Measurements from ENCODE around the gene TBC1D1.

The TBC1D1 gene

DNA sequence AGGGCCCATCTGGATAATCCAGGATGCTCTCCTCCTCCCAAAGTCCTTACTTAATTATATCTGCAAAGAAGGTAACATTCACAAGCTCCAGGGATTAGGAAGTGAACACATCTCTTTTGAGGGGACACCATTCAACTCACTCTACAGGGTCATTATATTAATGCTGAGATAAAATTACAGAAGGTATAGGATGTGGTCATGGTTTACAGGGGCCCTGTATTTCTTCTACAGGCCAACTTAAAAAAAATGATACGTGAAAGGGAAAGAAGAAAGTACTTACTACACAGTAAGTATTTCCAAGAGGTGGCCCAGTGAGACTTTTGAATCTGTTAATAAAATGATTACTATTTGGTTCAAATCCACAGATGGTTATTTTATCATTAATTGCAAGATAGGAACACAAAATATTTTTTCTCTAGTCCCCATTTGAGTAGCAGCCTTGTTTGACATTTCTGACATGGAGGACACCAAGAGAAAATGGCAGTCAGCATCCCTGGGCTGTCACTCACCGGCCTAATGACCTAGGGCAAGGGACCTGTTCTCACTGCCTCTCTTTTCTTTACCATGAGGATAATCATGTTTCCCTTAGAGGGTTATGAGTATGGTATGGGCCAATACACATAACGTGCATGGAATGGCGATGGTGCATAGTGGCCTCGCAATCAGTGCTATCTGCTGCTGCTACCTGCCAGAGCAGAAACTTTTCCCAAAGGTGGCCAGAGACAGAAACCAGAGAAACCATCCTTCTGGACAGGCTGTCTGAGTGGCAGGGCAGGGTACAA is 209.8 kb downstream of the TBC1D1 start:
- DNase-seq (ENCODE audit: low read depth in 2 of 2), result no peak

DNA sequence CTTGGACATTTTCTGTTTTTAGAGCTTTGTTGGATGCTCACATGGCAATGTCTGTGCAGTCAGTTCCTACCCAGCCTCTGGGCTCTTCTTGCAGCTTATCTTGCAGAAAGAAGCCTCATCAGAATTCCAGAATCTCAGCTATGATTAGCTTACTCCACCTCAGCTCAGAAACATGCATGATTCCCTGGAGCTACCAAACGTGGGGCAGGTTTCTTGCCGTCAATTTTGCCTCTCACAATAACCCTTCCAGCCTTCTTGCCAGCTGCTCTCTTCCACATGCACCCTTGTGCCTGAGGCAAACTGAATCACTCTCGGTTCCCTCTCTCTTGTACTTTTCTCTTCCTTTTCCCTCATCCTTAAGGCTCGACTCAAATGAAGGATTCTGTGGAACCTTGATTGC is 210.7 kb downstream of the TBC1D1 start:
- no peak for DNase-seq (ENCODE audit: low read depth in 2 of 2)

DNA sequence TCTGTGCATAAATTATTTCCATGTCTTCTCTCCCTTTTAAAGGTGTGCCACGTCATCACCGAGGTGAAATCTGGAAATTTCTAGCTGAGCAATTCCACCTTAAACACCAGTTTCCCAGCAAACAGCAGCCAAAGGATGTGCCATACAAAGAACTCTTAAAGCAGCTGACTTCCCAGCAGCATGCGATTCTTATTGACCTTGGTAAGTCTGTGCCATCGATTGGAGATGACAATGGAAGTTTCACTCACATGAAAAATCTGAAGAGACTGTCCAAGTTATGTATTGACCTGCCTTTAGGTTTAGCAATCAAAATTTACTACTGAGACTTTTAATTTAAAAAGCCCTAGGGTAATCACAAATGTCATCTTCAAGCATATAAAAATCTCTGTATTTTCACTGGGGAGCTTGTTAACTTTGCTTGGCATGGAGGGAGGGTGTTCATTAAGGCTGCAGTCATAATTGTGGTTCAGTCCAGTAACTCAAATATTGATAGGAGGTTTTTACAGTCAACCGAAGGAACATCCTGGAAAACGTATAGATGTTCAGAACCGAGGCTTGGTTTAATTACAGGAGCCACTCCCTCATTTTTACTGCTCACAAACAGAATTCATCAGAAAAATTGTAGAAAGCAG is 212.2 kb downstream of the TBC1D1 start:
- no peak for DNase-seq (ENCODE audit: low read depth in 2 of 2)

DNA sequence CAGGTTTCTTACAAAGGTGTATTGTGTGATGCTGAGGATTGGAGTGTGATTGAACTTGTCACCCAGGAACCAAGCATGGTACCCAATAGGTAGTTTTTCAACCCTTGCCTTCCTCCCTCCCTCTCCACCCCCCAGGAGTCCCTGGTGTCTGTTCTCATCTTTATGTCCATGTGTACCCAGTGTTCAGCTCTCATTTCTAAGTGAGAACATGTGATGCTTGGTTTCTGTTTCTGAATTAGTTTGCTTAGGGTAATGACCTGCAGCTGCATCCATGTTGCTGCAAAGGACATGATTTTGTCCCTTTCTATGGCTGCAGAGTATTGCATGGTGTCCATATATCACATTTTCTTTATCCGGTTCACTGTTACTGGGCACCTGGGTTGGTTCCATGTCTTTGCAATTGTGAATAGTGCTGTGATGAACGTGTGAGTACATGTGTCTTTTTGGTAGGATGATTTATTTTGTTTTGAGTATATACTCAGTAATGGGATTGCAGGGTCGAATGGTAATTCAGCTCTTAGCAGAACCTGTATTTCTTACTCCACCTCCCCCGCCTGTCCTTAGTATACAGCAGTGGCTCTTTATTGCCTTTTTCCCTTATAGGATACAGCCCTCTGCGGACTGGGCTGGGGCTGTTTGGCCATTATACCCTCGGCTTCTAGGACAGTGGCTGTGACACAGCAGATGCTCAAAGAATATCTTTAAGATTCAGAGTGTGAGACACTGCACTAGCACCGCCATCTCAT is 214.8 kb downstream of the TBC1D1 start:
- no peak for DNase-seq (ENCODE audit: low read depth in 2 of 2)

DNA sequence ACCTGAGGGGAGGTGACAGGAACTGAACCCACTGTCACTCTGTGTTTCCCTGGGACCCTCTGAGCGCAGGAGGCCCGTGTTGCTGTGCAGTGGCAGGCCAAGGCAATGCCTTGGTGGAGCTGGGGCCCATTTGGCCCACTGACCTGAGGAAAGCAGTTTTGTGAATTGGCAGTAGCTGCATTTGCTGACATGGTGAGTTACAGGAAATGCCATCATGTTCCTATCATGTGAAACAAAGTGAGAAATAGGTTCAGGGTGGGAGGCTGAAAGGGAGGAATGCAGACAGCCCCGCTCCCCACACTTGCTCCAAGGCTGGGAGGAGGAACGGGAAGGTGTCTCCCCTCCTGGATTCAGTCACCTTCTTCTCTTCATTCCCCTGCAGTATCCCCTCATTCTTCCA is 215.4 kb downstream of the TBC1D1 start:
- DNase-seq (ENCODE audit: low read depth in 2 of 2), result no peak

DNA sequence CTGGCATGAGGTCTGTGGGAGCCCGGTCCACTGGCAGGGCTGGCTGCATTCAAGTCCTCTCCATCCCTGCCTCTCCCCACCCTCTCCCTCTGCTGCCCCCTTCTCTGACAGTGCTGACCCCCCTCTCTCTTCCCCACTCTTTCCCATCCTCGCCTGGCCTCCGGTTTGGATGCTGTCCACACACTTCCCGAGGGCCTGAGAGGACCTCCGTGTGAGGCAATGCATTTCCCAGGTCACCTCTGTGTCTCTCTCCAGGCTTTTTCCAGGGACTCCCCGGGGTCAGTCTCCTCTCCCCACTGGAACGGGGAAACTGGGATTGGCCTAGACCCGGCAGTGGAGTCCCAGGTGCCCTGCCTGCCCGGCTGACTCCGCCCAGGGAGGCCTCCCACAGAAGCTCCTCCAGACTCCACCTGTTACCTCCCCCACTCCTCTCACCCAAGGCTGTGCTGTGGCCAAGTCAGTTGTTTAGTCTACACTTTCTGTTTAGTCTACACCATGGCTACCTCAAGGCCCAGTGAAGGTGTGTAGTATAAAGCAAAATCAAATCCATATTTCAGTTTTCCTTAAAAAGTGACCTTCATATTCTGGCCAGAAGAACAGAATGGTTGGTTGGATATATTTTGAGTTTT is 216.1 kb downstream of the TBC1D1 start:
- no peak for DNase-seq (ENCODE audit: low read depth in 2 of 2)

DNA sequence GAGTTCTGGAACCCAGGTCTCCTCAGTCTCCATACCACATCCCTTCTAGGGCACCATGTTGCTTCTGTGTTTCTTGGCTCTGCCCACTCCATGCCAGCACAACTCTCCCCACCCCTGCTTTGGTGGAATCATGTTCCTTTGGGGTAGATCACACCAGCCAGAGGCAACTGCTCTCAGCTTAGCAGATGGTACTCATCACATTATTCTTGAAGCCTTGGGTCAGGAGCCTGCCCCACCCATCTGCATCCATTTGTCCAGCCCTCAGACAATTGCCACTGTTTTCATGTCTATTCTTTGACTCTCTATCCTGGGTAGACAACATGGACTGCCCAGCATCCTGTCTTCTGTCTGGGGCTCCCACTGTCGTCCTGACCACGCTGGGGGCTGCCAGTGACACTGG is 216.9 kb downstream of the TBC1D1 start:
- no peak for DNase-seq (ENCODE audit: low read depth in 2 of 2)

DNA sequence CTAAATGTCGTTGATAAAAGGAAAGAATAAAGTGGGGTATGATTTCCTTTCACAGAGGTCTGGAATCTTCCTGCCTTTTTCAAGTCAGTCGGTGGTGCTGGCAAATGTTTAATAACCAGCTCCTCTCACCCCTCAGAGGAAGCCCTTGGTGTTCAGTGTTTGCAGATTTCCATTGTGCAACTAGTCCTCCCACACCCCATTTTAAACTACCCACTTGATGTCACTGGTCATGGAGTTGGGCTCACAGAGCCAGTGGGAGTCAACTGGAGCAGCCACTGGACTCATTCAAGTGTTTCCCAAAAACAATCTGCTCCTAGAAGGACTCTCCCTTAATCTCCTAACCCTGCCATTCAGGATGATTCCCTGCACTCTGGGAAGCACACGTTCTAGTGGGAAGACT is 218.5 kb downstream of the TBC1D1 start:
- DNase-seq (ENCODE audit: low read depth in 2 of 2), result no peak

DNA sequence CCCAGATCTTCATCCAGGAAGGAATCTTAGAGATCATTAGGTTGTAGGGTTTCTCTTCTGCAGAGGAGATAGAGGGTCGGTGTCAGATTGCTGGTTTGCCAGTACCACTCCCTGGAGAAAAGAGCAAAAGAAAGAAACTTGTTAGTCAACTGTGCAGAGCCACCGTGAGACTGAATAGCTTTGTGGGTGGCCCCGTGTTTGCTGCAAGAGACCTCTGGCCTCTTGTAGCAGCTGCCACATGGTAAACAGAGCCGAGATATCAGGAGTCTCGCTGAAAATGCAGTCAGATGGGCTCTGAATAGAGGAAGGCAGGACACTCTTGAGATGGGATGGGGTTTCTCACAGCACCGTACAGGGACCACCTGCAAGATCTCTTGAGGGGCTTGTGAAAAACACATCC is 219.0 kb downstream of the TBC1D1 start:
- no peak for DNase-seq (ENCODE audit: low read depth in 2 of 2)

DNA sequence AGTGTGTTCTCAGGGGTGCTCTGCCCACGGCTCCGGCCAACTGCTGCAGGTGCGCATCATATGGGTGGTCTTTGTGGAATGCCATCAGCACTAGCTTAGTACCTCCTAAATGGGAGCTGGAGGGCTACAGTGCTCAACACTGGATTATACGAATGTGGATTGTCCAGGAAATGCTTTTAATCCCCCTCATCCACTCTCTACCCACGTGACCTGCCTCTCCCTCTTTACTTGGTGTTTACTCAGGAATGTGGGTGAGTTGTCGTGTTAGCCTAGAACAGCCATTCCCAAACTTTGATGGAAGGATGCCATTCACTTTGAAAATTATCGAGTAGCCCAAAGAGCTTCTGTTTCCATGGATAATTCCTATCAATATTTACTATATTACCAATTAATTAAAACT is 220.1 kb downstream of the TBC1D1 start:
- DNase-seq (ENCODE audit: low read depth in 2 of 2), result no peak

DNA sequence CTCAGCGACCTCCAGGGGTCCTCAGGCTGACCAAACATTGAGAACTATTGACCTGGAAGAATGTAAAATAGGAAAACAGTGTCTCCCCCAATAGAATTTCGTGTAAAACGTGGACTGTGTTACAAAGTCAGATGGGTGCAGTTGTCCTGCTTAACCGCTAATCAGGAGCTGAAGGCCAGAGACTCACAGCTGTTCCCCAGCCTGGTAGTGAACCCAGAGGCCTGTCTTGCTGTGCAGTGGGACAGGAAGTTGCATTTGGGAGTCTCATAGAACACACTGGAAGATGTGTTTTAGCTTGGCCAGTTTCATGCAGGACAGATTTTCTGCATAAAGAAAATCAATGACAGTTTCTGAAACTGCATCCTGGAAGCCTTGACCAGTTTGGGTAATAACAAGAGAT is 220.8 kb downstream of the TBC1D1 start:
- DNase-seq (ENCODE audit: low read depth in 2 of 2), result no peak

DNA sequence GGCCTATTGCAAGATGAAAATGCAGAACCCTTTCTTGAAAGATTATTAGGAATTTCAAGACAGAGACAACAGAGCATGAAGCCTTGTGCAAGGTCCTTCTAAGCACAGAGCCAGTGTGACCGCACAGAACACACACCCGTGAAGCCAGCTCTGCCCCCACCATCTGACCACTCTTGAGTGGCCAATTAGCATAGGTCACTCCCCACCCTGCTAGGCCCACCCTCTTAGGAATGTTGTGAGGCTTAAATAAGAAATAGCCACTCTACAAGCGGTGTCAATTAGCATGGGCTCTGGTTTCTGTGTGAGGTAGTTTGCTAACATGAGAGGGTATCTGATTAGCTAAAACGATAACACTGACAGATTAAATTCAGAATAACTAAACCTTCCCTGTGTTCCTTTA is 222.2 kb downstream of the TBC1D1 start:
- DNase-seq (ENCODE audit: low read depth in 2 of 2), result no peak

DNA sequence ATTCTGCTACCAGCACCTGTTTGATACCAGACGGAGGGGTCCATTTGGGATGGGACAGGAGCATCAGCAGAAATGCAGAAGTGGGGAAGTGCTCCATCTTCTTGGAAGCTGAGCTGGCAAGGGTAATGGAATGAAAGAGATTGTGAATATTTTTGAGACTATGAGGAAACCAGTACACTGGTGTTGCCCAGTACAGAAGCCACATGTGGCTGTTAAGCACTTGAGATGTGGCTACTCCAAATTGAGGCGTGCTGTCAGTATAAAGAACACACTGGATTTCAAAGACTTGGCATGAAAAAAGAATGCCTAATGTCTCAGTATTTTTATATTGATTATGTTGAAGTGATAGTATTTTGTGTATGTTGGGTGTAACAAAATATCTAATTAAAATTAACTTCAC is 222.7 kb downstream of the TBC1D1 start:
- DNase-seq (ENCODE audit: low read depth in 2 of 2), result no peak

DNA sequence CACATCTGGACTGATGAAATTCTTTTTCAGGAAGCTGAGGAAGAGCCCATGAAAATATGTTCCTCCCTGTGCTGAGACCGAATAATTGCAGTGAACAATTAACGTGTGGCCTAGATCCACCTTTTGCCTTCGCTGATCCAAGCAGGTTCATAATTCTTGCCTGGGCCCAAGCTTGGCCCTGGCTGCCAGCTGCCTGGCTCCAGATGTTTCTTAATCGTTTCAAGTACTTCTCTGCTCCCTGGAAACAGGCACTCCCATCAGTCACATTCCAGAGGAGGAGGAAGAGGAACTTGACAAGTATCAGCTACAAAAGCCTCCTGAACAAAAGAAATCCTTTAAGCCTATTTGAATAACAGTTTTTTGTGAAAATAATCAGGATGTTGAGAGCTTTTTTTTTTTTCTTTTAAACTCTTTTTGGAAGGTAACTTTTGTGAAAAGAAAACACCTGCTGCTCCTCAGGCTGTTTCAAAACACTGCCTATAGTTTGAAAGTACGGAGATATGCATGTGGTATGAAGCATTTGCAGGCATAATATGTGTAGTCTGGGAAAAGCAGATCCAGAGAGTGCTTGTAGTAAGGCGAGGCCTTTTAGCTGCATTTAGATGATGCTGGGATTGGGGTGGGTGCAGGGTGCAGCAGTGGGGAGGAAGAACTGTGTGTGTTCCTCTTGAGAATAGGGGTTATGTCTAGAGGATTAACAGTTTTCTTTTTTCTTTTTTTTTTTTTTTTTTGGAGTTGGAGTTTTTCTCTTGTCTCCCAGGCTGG is 223.7 kb downstream of the TBC1D1 start:
- DNase-seq (ENCODE audit: low read depth in 2 of 2), result no peak

DNA sequence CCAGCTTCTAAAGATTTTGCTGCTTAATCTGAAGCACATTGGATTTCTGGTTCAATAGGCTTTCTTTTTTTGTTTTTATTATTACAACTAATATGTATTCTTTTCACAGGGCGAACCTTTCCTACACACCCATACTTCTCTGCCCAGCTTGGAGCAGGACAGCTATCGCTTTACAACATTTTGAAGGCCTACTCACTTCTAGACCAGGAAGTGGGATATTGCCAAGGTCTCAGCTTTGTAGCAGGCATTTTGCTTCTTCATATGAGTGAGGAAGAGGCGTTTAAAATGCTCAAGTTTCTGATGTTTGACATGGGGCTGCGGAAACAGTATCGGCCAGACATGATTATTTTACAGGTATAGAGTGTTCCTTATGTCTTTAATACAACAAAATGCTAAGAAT is 224.7 kb downstream of the TBC1D1 start:
- DNase-seq (ENCODE audit: low read depth in 2 of 2), result no peak

DNA sequence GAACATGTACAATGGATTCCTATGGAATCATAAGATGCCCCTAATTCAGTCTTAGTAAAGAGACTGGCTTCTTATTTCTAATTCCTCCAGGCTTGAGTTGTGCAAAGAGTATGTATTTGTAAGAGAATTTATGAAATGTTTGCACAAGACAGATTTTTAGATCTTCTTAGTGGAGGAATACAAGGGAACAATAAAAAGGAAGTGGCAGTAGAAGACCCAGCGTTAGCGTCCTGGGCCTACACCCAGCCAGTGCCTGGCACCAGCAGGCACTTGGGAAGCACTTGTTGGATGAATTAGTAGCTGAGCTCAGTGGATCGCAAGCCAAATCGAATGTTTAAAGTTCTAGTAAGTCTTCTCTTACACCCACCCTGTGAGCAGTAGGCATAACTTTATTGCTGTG is 226.7 kb downstream of the TBC1D1 start:
- DNase-seq (ENCODE audit: low read depth in 2 of 2), result no peak

DNA sequence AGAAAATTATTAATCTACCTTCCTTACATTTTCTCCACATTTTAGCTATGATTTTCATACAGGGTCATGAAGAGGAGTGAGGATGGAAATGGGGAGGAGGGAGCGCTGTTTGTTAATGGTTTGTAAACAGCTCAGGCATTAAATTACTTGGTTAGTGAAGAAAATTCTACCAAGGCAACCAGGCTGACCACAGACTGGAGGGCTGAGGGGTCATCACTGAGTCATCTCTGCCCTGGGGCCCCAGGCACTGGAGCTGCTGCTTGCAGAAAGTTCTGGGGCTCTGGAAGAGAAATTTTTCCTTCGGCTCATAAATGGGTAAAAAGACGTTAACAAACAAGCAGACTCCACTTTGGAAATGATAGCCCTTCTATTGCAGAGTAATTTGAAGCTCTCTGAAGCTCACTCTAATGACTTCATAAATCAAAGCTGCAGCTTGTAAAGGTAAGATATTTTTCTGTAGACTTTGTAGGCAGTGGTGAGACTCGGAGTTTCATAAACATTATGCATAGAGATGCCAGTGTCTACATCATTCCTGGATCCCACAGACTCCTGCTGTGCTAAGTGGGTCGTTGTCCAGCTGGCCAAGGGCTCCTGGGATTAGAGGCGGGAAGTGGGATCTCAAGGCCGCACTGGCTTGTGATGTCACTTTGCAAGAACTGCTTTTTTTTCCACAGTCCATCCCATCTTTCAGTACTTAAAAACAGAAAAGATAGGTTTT is 228.9 kb downstream of the TBC1D1 start:
- no peak for DNase-seq (ENCODE audit: low read depth in 2 of 2)

DNA sequence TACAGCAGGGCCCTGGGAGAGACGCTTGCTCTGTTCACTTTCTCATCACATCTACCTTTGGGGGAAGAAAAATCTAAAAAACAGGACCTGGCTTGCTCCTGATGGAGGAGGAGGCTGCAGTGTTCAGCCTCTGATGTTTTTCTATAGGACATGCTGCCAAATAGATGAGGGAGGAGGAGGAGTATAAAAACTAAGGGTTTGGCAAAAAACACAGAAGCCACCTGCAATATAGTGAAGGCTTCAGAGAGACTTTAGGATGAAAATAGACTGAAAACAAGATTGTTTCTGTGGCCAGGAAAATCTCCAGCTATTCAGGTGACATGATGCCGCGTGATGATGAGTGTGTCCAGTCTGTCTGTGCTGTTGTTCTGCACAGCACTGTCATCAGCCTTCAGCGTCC is 229.9 kb downstream of the TBC1D1 start:
- no peak for DNase-seq (ENCODE audit: low read depth in 2 of 2)

DNA sequence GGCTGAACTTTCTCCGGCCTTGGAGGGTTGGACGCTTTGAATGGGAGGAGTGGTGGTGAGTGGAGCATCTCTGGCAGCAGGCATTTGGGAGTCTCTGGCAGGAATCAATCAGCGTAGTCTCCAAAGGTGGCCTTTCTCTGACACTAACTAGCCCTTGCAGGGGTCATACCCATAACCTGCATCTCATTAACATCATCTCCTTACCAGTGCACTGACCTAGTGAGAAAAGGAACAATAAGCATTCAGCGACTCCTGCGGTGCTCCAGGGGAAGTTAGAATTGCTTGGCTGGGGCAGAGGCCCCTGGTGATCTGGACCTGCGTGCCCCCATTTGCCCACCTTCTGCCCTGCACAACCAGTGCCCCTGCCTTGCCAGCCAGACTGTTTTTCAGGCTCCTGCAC is 231.2 kb downstream of the TBC1D1 start:
- DNase-seq (ENCODE audit: low read depth in 2 of 2), result no peak

DNA sequence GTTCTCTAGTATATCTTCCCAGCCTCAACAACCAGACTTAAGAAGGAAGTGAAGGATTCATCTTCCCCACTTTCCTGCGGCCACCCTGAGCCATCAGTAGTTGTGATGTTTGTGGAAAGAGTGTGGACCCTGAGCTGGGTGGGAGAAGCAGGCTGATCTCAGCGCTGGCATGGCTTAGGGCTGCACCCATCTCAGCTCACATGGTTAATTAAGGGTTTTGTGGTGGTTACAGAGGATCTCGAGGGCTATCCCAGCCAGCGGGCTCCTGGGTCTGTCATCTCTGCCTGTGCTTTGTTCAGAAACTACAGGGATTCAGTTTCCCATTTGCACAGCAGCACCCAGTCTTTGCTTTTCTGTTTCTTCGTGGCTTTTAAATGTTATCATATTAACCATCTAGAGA is 232.7 kb downstream of the TBC1D1 start:
- no peak for DNase-seq (ENCODE audit: low read depth in 2 of 2)

DNA sequence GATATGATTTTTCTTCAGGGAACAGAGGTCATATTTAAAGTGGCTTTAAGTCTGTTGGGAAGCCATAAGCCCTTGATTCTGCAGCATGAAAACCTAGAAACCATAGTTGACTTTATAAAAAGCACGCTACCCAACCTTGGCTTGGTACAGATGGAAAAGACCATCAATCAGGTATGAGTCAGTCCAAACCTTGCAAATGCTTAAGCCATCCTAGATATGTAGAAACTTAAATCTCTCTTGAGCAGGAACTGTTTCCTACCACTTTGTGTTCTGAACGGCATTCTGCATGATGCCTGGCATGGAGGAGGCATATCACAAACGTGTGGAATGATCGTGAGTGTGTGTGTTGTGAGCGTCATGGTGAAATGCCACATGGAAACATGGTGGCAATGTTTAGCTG is 234.1 kb downstream of the TBC1D1 start:
- no peak for DNase-seq (ENCODE audit: low read depth in 2 of 2)

Data from stimulated activated CD4-positive, alpha-beta T cell treated with anti-CD3 and anti-CD28 coated beads, Interleukin-1b, Interleukin-23, amount 100 ng/mL, for 4 hours (primary cell).